Lung (tissue), 12 donors: ENCODE measurements around the gene KRT86. TPM values are rescaled to one million over a fixed set of nuclear protein-coding genes. Genes with fewer than 3 reads are reported as not detected.
"Not testable (repeated sequence)": the region's sequence is repeated elsewhere in the genome, so short reads cannot be mapped to it uniquely, and the experiment has no call there.

Source experiments
- ATAC-seq: fragments of 200-7000 bp; cut with Tn5 transposase; one replicate; pipeline ENCODE4 v1.9.1; 2020; ENCODE audit warnings: moderate number of reproducible peaks; ENCODE audit not compliant: insufficient read depth, low FRiP score
- DNase-seq, 3 donors: peaks; one replicate each; pipeline ENCODE4 v3.0.0-alpha.2; 2013 to 2017
- H3K27ac ChIP-seq, 2 donors: one replicate each; pipeline ENCODE4 v1.5.1; 2013; ENCODE audit warnings: mild to moderate bottlenecking in 2 of 2, moderate library complexity in 2 of 2, control low read depth in 1 of 2, inconsistent platforms in 1 of 2, low read depth in 1 of 2, low read length in 1 of 2
- H3K27me3 ChIP-seq, 3 donors: one replicate each; pipeline ENCODE4 v1.5.1; 2013; ENCODE audit warnings: low read length in 2 of 3; ENCODE audit not compliant: control insufficient read depth in 3 of 3, insufficient read depth in 3 of 3
- H3K36me3 ChIP-seq, 4 donors: one replicate each; pipeline ENCODE4 v1.5.1; 2013; ENCODE audit warnings: low read length in 4 of 4, mild to moderate bottlenecking in 1 of 4, moderate library complexity in 1 of 4; ENCODE audit not compliant: control insufficient read depth in 4 of 4, insufficient read depth in 4 of 4
- H3K4me1 ChIP-seq, 5 donors: one replicate each; pipeline ENCODE4 v1.5.1; 2013; ENCODE audit warnings: low read length in 5 of 5, mild to moderate bottlenecking in 2 of 5, moderate library complexity in 1 of 5; ENCODE audit not compliant: control insufficient read depth in 5 of 5, insufficient read depth in 5 of 5
- H3K4me3 ChIP-seq: one replicate; pipeline ENCODE4 v1.5.1; 2013; ENCODE audit warnings: mild to moderate bottlenecking, control low read depth, moderate library complexity
- H3K9ac ChIP-seq, 2 donors: one replicate each; pipeline ENCODE4 v1.5.1; 2013; ENCODE audit warnings: low read length in 2 of 2, control low read depth in 1 of 2; ENCODE audit not compliant: insufficient read depth in 1 of 2
- H3K9me3 ChIP-seq, 4 donors: one replicate each; pipeline ENCODE4 v1.5.1; 2013; ENCODE audit warnings: low read length in 3 of 4, mild to moderate bottlenecking in 1 of 4, moderate library complexity in 1 of 4; ENCODE audit not compliant: control insufficient read depth in 4 of 4, insufficient read depth in 3 of 4
- WGBS, 2 donors: extraction: QIAGEN DNeasy Blood & Tissue Kit; methylation state at CpG; one replicate each; pipeline ENCODE4 v1.1.7; 2013; 5-methylcytosine and 5-hydroxymethylcytosine counted together
- polyA plus RNA-seq, 2 donors: library from polyadenylated mRNA; stranded (reverse); fragments of 200-250 nt; gene quantifications; one replicate each; pipeline ENCODE4 v1.2.1, GENCODE V29; 2013
- total RNA-seq, 2 donors: library from RNA; depleted of rRNA in 1 of 2; stranded (reverse); fragments of >200 nt in 1 of 2; gene quantifications; one replicate each; pipeline ENCODE4 v1.2.1, GENCODE V29; 2014 to 2021
- TF ChIP-seq, protein P1 (sequence below): IDR thresholded peaks from 2 replicates; pipeline ENCODE4 v1.5.1; 2012; ENCODE audit warnings: mild to moderate bottlenecking; ENCODE audit errors: control extremely low read depth, extremely low read depth
- donor health status: control.
- donor health status: control.
- donor health status: Bipolar disorder and iron deficiency.
- donor health status: healthy.
- donor health status: DM: yes; HTN: yes; CAD: no.

KRT86 gene
- total and polyA plus RNA-seq, 4 donors, result 0.11 to 1.1 (median 0.31) TPM; not detected in 1

DNA sequence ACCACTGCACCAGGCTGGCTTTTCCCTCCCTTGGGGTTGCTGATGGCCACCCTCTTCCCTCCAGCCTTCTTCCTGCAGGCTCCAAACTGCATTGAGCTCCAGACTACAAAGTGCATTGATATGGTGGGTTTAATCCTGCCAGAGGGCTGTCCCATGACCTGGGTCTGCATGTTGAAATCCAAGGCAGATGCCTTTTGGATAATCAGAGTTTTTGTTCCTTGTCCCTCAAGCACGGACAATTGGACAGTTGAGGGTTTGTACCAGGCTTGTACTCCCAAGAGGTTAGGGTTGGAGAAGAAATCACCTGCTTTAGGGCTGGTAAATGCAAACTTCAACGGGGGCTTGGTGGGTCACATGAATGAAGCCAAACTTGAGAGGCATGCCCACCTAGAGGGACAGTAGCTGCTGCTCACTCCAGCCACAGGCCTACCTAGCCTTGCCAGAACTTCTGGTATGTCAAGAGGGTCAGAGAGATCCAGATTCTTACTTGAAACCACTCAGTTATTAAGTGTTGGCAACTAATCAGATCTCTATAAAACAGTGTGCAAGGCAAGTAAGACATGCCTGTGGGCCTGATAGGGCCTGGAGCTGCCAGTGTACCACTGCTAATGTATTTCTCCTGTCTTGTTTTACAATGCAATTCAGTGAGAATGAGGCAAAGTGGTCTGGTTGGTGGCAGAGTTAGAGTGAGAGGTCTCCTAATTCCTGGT lies 68.5 kb downstream of the KRT86 start:
- DNase-seq (no peak), ATAC-seq (no peak)
- Histone ChIP-seq H3K4me3 (no peak overlapping the region), H3K36me3 (no peaks in the 10 kb centered on the region), H3K9me3 (peaks cover 0 to 4% (median 1%) of the 10 kb centered on the region in 4 donors), H3K27me3 (no peaks in the 10 kb centered on the region), H3K9ac (no peak overlapping the region), H3K27ac (no peak overlapping the region), H3K4me1 (peaks cover 0 to 6% (median 0%) of the 10 kb centered on the region in 5 donors)
- WGBS, 2 donors, result 83 to 90% methylated on average over 2 of the region's 2 CpGs
- TF ChIP-seq, protein P1, sequence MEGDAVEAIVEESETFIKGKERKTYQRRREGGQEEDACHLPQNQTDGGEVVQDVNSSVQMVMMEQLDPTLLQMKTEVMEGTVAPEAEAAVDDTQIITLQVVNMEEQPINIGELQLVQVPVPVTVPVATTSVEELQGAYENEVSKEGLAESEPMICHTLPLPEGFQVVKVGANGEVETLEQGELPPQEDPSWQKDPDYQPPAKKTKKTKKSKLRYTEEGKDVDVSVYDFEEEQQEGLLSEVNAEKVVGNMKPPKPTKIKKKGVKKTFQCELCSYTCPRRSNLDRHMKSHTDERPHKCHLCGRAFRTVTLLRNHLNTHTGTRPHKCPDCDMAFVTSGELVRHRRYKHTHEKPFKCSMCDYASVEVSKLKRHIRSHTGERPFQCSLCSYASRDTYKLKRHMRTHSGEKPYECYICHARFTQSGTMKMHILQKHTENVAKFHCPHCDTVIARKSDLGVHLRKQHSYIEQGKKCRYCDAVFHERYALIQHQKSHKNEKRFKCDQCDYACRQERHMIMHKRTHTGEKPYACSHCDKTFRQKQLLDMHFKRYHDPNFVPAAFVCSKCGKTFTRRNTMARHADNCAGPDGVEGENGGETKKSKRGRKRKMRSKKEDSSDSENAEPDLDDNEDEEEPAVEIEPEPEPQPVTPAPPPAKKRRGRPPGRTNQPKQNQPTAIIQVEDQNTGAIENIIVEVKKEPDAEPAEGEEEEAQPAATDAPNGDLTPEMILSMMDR, result no peak

DNA sequence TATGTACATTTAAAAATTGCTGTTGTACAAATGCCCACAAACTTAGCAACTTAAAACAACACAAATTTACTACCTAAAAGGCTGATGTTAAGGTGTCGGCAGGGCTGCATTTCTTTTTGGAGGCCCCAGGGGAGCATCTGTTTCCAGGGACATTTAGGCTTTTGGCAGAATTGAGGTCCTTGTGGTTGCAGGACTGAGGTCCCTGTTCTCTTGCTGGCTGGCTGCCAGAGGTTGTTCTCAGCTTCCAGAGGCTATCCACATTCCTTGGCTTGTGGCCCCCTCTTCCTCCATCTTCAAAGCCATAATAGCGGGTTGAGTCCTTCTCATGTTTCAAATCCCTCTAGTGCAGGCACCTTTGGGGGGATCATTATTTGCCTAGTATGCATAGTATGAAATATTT lies 69.1 kb downstream of the KRT86 start:
- TF ChIP-seq, protein P1, result no peak
- 70 to 77% methylated on average over 2 of the region's 2 CpGs for WGBS, 2 donors
- Histone ChIP-seq H3K27ac (no peak overlapping the region), H3K4me1 (peaks cover 0 to 6% (median 0%) of the 10 kb centered on the region in 5 donors), H3K27me3 (no peaks in the 10 kb centered on the region), H3K36me3 (no peaks in the 10 kb centered on the region), H3K4me3 (no peak overlapping the region), H3K9ac (no peak overlapping the region), H3K9me3 (peaks cover 0 to 4% (median 1%) of the 10 kb centered on the region in 4 donors)
- no peak for DNase-seq
- ATAC-seq, result no peak

DNA sequence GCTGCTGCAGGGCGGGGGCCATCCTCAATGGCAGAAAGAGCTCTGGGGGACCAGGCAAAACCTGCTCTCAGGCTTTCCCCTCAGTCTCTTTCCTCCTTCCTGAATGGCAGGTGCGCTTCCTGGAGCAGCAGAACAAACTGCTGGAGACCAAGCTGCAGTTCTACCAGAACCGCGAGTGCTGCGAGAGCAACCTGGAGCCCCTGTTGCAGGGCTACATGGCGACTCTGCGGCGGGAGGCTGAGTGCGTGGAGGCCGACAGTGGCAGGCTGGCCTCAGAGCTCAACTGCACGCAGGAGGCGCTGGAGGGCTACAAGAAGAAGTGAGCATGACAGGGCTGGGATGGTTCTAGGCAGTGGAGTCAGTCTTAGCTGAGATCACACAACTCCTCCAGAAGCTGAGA lies 69.7 kb downstream of the KRT86 start:
- Histone ChIP-seq H3K9ac (no peak overlapping the region), H3K36me3 (no peaks in the 10 kb centered on the region), H3K9me3 (peaks cover 0 to 4% (median 1%) of the 10 kb centered on the region in 4 donors), H3K4me3 (no peak overlapping the region), H3K27ac (no peak overlapping the region), H3K4me1 (peaks cover 0 to 6% (median 0%) of the 10 kb centered on the region in 5 donors), H3K27me3 (no peaks in the 10 kb centered on the region)
- ATAC-seq (no peak), DNase-seq (no peak)
- 95 to 96% methylated on average over 12 of the region's 12 CpGs for WGBS, 2 donors
- TF ChIP-seq, protein P1, result no peak

DNA sequence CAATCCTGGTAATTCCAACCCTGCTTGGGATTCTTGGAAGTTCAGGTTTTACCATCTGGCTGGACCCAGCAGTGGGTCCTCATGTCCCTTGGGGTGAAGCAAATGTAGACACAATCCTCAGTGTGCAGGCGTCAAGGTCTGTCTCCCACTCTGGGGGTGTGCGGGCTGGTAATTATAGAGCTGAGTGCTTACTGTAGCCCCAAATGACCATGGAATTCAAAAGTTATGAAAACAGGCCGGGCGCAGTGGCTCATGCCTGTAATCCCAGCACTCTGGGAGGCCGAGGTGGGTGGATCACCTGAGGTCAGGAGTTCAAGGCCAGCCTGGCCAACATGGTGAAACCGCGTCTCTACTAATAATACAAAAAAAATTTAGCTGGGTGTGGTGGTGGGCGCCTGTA lies 70.6 kb downstream of the KRT86 start:
- not testable (repeated sequence) for H3K27me3 ChIP-seq, ATAC-seq, H3K36me3 ChIP-seq, H3K4me1 ChIP-seq, H3K4me3 ChIP-seq, H3K27ac ChIP-seq, DNase-seq, H3K9ac ChIP-seq, H3K9me3 ChIP-seq
- WGBS, 2 donors, result 90 to 92% methylated on average over 8 of the region's 8 CpGs
